Gastrocnemius medialis (tissue), 4 donors: ENCODE results near the gene ST6GALNAC2. TPM values are rescaled to one million over a fixed set of nuclear protein-coding genes. Genes with fewer than 3 reads are reported as not detected.

ENCODE experiments used
- ATAC-seq, 2 donors: fragments of 150-250 bp; one replicate each; pipeline ENCODE4 v1.9.1; 2016
- DNase-seq, 2 donors: peaks; one replicate each; pipeline ENCODE4 v3.0.0-alpha.2; 2019
- H3K27ac ChIP-seq, 4 donors: fragments of 200-600 bp; sonication (generic); 1 replicate in 1 of 4; 2 replicates in 3 of 4; pipeline ENCODE4 v1.5.1; 2016 to 2018; ENCODE audit warnings: mild to moderate bottlenecking in 2 of 4, moderate library complexity in 1 of 4
- H3K27me3 ChIP-seq, 3 donors: fragments of 200-600 bp; sonication (generic) in 2 of 3; 1 replicate in 1 of 3; 2 replicates in 2 of 3; pipeline versions ENCODE4 v1.5.1 to v1.6.0; 2016 to 2019; ENCODE audit warnings: mild to moderate bottlenecking in 1 of 3, moderate library complexity in 1 of 3
- H3K36me3 ChIP-seq, 2 donors: fragments of 200-600 bp; sonication (generic) in 1 of 2; one replicate each; pipeline ENCODE4 v1.5.1; 2017 to 2018
- H3K4me1 ChIP-seq, 2 donors: fragments of 200-600 bp; sonication (generic) in 1 of 2; one replicate each; pipeline ENCODE4 v1.5.1; 2016 to 2017; ENCODE audit warnings: mild to moderate bottlenecking in 2 of 2
- H3K4me3 ChIP-seq, 4 donors: fragments of 200-600 bp; sonication (generic) in 3 of 4; 1 replicate in 1 of 4; 2 replicates in 3 of 4; pipeline ENCODE4 v1.5.1; 2016 to 2019; ENCODE audit warnings: mild to moderate bottlenecking in 2 of 4
- H3K9me3 ChIP-seq, 3 donors: fragments of 200-600 bp; sonication (generic) in 2 of 3; 1 replicate in 1 of 3; 2 replicates in 2 of 3; pipeline ENCODE4 v1.5.1; 2016 to 2019
- CTCF ChIP-seq, 5 experiments: fragments of 450-650 bp in 3 of 5; fragments of 200-600 bp in 2 of 5; sonication (generic) in 2 of 5; IDR thresholded peaks in 4 of 5; conservative IDR thresholded peaks in 1 of 5; 1 replicate in 4 of 5; 2 replicates in 1 of 5; pipeline ENCODE4 v1.5.1; 2016 to 2019; ENCODE audit warnings: antibody characterized with exemption in 5 of 5, mild to moderate bottlenecking in 3 of 5, moderate library complexity in 3 of 5
- POLR2A ChIP-seq, 2 donors: fragments of 450-650 bp; IDR thresholded peaks; one replicate each; pipeline ENCODE4 v1.6.1; 2017; ENCODE audit warnings: antibody characterized with exemption in 2 of 2, mild to moderate bottlenecking in 2 of 2, moderate library complexity in 2 of 2
- in situ Hi-C, 4 donors: fragments of 200-750 bp; cut with MboI; loops; one replicate each; pipeline versions ENCODE4 v1.15.0 to v1.8.0; 2017; ENCODE audit warnings: low sequenced_read_pairs in 4 of 4
- intact Hi-C: fragments of 100-400 bp; cut with DNase I; formaldehyde crosslinking; loops from one replicate; pipeline ENCODE4 v1.15.1; 2023; ENCODE audit warnings: low total_unique reads
- total RNA-seq, 4 donors: library from RNA; depleted of rRNA; stranded (reverse); fragments of >200 nt; gene quantifications; one replicate each; pipeline versions ENCODE4 v1.1.0 to v1.2.3, GENCODE V29; 2016

ST6GALNAC2 gene
- total RNA-seq, 4 donors from 2014 or later = 13.6 to 31.1 (median 27.4) TPM

- in situ Hi-C loops (no loop called here), intact Hi-C loops (no loop called here)
- no peak for DNase-seq
- Histone ChIP-seq H3K4me1 (peaks cover 56 to 70% of the 10 kb centered on the region in 2 donors), H3K27me3 (peaks cover 0 to 8% (median 0%) of the 10 kb centered on the region in 3 donors), H3K4me3 (no peak overlapping the region), H3K36me3 (no peaks in the 10 kb centered on the region), H3K27ac (no peak overlapping the region), H3K9me3 (no peaks in the 10 kb centered on the region)
- no peak for TF ChIP-seq POLR2A (IDR thresholded peaks at IDR 0.05)
- ATAC-seq = no peak
Observed at GRCh38 chr17:76542566-76542971, 43.1 kb downstream of the ST6GALNAC2 start.

- peaks cover 0 to 11% (median 4%) of the 10 kb centered on the region in 3 donors for H3K27me3 ChIP-seq
- ATAC-seq = no peak
- DNase-seq = no peak
- no peaks in the 10 kb centered on the region for H3K36me3 ChIP-seq
- H3K4me1 ChIP-seq = peaks cover 50 to 63% of the 10 kb centered on the region in 2 donors
- in situ Hi-C loops (no loop called here), intact Hi-C loops (no loop called here)
- H3K4me3 ChIP-seq = no peak overlapping the region
- TF ChIP-seq CTCF (IDR thresholded peaks at IDR 0.05 in 4 of 5, conservative IDR thresholded peaks at IDR 0.05 in 1 of 5) (no peak), POLR2A (IDR thresholded peaks at IDR 0.05) (no peak)
- no peak overlapping the region for H3K27ac ChIP-seq
- no peaks in the 10 kb centered on the region for H3K9me3 ChIP-seq
Observed at GRCh38 chr17:76541739-76542454, 43.8 kb downstream of the ST6GALNAC2 start.

GRCh38 chr17:76540381-76541300 is 45.0 kb downstream of the ST6GALNAC2 start:
- Histone ChIP-seq H3K27me3 (peaks cover 0 to 13% (median 4%) of the 10 kb centered on the region in 3 donors), H3K4me1 (peaks cover 40 to 51% of the 10 kb centered on the region in 2 donors), H3K27ac (peak overlapping the region; percentile 73 to 82 (median 76)), H3K4me3 (peak overlapping the region; percentile 47 to 62 (median 52)), H3K9me3 (no peaks in the 10 kb centered on the region), H3K36me3 (no peaks in the 10 kb centered on the region)
- in situ Hi-C loops = no loop called here
- DNase-seq (peak; percentile 94 to 95), ATAC-seq (peak; percentile 97 to 98)
- intact Hi-C loops = no loop called here
- TF ChIP-seq POLR2A (IDR thresholded peaks at IDR 0.05) (peak; percentile 44 to 63), CTCF (IDR thresholded peaks at IDR 0.05 in 4 of 5, conservative IDR thresholded peaks at IDR 0.05 in 1 of 5) (peak; percentile 18 to 31 (median 31))

- Histone ChIP-seq H3K27ac (peak within 1 kb of the TSS; percentile 77 to 90 (median 80)), H3K4me1 (peaks cover 31 to 42% of the 10 kb centered on the region in 2 donors), H3K4me3 (peak within 1 kb of the TSS; percentile 47 to 62 (median 55)), H3K36me3 (no peaks in the 10 kb centered on the region), H3K27me3 (peaks cover 0 to 13% (median 4%) of the 10 kb centered on the region in 3 donors), H3K9me3 (no peaks in the 10 kb centered on the region)
- ATAC-seq (no peak), DNase-seq (no peak)
- TF ChIP-seq CTCF (IDR thresholded peaks at IDR 0.05 in 4 of 5, conservative IDR thresholded peaks at IDR 0.05 in 1 of 5) (no peak), POLR2A (IDR thresholded peaks at IDR 0.05) (no peak)
- intact Hi-C loops = no loop called here
- in situ Hi-C loops = no loop called here
Observed at GRCh38 chr17:76539631-76540271, 45.9 kb downstream of the ST6GALNAC2 start, which contains the start of gene PRCD. TSS of gene PRCD (plus strand) at chr17:76540044. CDS start at chr17:76540142, 98 bp downstream.
